D721Med (cell line): Measurements from ENCODE around the gene SGCD.

Experiments used
- DNase-seq: peaks from one replicate; pipeline ENCODE4 v3.0.0; 2011; ENCODE audit warnings: low spot score; ENCODE audit not compliant: insufficient read length
- FAIRE-seq: peaks from 2 replicates; lab custom pipeline; 2011; peaks lifted over from hg19 to GRCh38; lab: Jason Lieb, UNC
- CTCF ChIP-seq: IDR thresholded peaks from 2 replicates; pipeline ENCODE4 v1.5.1; 2012; ENCODE audit warnings: mild to moderate bottlenecking, control low read depth; ENCODE audit not compliant: insufficient read depth; ENCODE audit errors: missing control alignments

Gene SGCD

DNA sequence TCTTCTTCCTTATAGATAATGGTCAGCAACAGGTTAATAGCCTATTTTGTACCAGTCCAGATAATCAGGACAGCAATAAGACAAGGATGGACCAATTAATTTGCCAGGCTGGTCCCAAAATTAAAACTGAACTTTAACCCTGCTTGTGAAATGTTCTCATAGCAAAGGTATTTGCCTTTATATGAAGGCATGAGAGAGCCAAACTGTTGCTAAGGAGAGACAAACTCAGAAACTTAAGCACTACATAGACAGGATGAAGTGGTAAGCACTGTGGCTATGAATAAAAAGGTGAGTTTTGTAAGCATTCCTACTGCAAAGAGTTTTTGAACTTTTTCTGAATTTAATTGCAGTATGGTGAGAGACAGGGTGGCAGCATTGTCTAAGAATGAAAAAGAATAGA is 348.4 kb downstream of the SGCD start:
- no peak for TF ChIP-seq CTCF
- no peak for FAIRE-seq
- DNase-seq = no peak

DNA sequence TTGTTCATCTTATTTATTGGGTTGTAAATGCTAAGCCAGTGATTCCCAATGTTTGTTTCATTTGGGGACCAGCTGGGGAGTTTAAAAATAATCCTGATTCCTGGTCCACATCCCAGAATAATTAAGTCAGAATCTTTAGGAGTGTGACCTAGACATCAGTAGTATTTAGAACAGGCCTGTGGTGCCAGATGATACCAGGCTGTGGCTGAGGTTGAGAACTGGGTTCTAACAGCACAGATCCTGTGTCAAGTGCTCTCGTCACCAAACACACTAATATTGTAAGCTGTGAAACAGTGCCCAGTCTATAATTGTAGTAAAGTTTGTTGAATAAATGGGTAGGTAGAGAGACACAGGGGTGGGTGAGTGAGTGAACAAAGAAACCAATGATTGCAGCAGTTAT is 351.0 kb downstream of the SGCD start:
- FAIRE-seq (no peak), DNase-seq (no peak)
- no peak for TF ChIP-seq CTCF

DNA sequence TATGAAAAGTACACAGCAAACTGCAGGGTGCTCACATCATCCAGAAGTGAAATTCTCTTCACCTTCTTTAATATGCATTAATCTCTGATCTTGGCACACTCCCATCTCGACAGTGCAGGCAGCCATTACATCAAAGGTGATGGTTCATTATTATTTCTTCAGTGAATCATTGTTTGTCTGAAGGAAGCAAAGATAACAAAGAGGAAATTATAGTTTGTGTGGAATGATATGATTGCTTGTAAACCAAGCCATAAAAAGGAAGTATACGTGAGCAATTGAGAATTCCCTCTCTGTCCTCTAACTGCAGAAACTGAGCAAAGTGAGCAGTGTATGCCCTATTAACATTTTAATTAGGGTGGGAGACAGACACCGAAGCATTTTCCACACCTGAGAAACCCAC is 351.5 kb downstream of the SGCD start:
- FAIRE-seq = peak; percentile 55
- TF ChIP-seq CTCF = no peak
- DNase-seq = no peak

DNA sequence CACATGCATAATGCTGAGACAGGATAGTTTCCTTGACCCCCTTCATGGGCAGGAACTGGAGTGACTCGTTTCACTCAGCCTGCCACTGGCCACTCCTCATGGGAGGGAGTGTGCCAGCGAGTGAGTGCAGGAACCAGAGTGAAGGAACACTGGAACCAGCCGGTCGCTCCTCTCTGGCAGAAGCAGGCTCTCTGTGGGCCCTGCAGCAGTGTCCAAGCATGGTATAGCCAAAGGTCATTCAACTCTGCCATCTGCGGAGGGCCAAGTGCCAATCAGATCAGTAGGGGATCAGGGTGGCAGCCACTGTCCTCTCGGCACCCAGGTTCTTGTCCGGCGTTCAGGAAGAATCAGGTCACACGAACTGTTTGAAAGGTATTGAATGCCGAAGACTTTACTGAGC is 353.9 kb downstream of the SGCD start:
- DNase-seq (no peak), FAIRE-seq (no peak)
- no peak for TF ChIP-seq CTCF

GRCh38 chr5:156681265-156681664 is 354.3 kb downstream of the SGCD start:
- TF ChIP-seq CTCF = no peak
- FAIRE-seq (no peak), DNase-seq (no peak)

GRCh38 chr5:156682971-156683370 is 356.0 kb downstream of the SGCD start:
- no peak for TF ChIP-seq CTCF
- peak; percentile 55 for FAIRE-seq
- DNase-seq = no peak

GRCh38 chr5:156683509-156683908 is 356.5 kb downstream of the SGCD start:
- FAIRE-seq = no peak
- DNase-seq = no peak
- TF ChIP-seq CTCF = no peak
